ENCODE results near the gene L2HGDH. TPM values are rescaled to one million over a fixed set of nuclear protein-coding genes. Genes with fewer than 3 reads are reported as not detected.

Gene L2HGDH
- total RNA-seq (10 to 100 TPM in 2 of 5 donors, 1 to 10 TPM in 3; 1.2 to 31.7 (median 8.7) TPM), polyA plus RNA-seq (1 to 10 TPM; 1.4 to 3.5 (median 2.9) TPM)
- long read RNA-seq, donor 1: 0 reads
- long read RNA-seq, donor 2, partial matches to known transcripts: 0 of 6 reads
- long read RNA-seq, donor 2, other reads (novel, unspliced or antisense): 6 of 6 reads
- long read RNA-seq, donor 3, full-length matches to known transcripts: 2 of 2 reads
- long read RNA-seq, donor 3, partial matches to known transcripts: 0 of 2 reads
- long read RNA-seq, donor 3, other reads (novel, unspliced or antisense): 0 of 2 reads
- long read RNA-seq, donor 4: 0 reads
- long read RNA-seq, donor 5: 0 reads
- long read RNA-seq, donor 6, full-length matches to known transcripts: 3 of 3 reads
- long read RNA-seq, donor 6, partial matches to known transcripts: 0 of 3 reads
- long read RNA-seq, donor 6, other reads (novel, unspliced or antisense): 0 of 3 reads
- long read RNA-seq, donor 7, full-length matches to known transcripts: 1 of 1 reads
- long read RNA-seq, donor 7, partial matches to known transcripts: 0 of 1 reads
- long read RNA-seq, donor 7, other reads (novel, unspliced or antisense): 0 of 1 reads
- long read RNA-seq, donor 8, partial matches to known transcripts: 0 of 1 reads
- long read RNA-seq, donor 8, other reads (novel, unspliced or antisense): 0 of 1 reads
- long read RNA-seq, donor 9, partial matches to known transcripts: 5 of 6 reads
- long read RNA-seq, donor 9, other reads (novel, unspliced or antisense): 0 of 6 reads
- long read RNA-seq, donor 10: 0 reads

DNA sequence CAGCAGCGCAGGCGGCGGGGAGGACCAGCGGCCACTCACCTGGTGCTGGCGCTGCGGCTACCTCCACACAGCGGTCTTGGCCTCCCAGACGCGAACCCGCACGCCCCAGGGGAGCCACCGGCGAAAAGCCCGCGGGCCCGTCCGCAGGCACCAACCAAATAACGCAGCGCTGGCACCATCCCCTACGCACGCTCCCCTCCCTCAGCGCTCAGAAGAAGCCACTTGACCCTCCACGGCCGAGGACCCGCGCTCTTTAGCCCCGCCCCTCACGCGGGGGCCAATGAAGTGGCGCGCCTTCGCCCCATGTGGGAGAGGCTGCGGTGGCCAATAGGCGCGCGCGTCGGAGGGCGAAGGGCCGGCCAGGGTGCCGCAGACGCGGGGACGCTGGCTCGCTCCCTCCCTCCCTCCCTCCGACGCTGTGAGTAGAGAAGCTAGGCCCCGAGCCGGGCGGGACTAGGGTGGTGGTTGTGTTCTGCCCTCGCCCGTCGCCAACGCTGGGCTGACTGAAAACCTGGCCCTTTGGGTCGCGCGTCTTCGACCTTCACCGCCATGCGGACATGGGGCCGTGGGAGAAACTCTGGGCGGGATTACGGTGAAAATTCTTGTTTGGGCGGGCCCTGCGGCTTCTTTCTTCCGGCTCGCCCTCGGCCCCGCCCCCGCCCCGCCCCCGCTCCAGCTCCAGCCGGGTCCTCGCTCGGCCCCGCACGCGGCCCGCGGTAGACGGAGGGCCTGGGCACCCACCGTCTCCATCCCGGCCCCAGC lies at the start of gene L2HGDH, which contains the start of gene DMAC2L:
Gene L2HGDH, minus strand, starts transcription at position 258 of the 762 bp plus-strand sequence. Its CDS starts 79 bp downstream, at position 179.
Gene DMAC2L, plus strand, starts transcription at position 353 of the 762 bp plus-strand sequence. CDS start 9,164 bp downstream, outside the sequence.
- peak; percentile 94 to 98 for DNase-seq
- WGBS, 5 donors: 0% methylated on average over 14 to 83 of the region's 83 CpGs
- TF ChIP-seq EP300 (IDR thresholded peaks at IDR 0.05): no peak
- TF ChIP-seq, protein P1, sequence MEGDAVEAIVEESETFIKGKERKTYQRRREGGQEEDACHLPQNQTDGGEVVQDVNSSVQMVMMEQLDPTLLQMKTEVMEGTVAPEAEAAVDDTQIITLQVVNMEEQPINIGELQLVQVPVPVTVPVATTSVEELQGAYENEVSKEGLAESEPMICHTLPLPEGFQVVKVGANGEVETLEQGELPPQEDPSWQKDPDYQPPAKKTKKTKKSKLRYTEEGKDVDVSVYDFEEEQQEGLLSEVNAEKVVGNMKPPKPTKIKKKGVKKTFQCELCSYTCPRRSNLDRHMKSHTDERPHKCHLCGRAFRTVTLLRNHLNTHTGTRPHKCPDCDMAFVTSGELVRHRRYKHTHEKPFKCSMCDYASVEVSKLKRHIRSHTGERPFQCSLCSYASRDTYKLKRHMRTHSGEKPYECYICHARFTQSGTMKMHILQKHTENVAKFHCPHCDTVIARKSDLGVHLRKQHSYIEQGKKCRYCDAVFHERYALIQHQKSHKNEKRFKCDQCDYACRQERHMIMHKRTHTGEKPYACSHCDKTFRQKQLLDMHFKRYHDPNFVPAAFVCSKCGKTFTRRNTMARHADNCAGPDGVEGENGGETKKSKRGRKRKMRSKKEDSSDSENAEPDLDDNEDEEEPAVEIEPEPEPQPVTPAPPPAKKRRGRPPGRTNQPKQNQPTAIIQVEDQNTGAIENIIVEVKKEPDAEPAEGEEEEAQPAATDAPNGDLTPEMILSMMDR (IDR thresholded peaks at IDR 0.05): no peak
- TF ChIP-seq POLR2A (IDR thresholded peaks at IDR 0.05): peak in 2 of 4 donors; percentile 12 to 41
- peak; percentile 43 to 92 (median 90) for TF ChIP-seq POLR2AphosphoS5 (IDR thresholded peaks at IDR 0.05)
- peak within 1 kb of the TSS; percentile 90 to 98 (median 95) for H3K27ac ChIP-seq
- no peaks in the 10 kb centered on the region for H3K27me3 ChIP-seq
- H3K4me3 ChIP-seq: peak within 1 kb of the TSS; percentile 78 to 87 (median 80)
- H3K36me3 ChIP-seq: peaks cover 0 to 3% (median 0%) of the 10 kb centered on the region in 4 donors
- H3K9me3 ChIP-seq: no peaks in the 10 kb centered on the region
- H3K4me1 ChIP-seq: peaks cover 8 to 26% (median 24%) of the 10 kb centered on the region in 4 donors
- intact Hi-C loops (cut with DNase I; ENCODE audit: low total_unique reads): loop anchor here (5.0 kb wide), 1 partner anchor 220 kb away; the partner anchor contains the start of gene MAP4K5

GRCh38 chr14:50360851-50361250 lies 48.8 kb upstream of the L2HGDH start:
- no peak for TF ChIP-seq POLR2AphosphoS5 (IDR thresholded peaks at IDR 0.05)
- TF ChIP-seq POLR2A (IDR thresholded peaks at IDR 0.05): no peak
- TF ChIP-seq, protein P1 (IDR thresholded peaks at IDR 0.05): no peak
- no peak for TF ChIP-seq EP300 (IDR thresholded peaks at IDR 0.05)
- 48 to 68% (median 57%) methylated on average over 2 of the region's 2 CpGs for WGBS, 5 donors
- no peaks in the 10 kb centered on the region for H3K9me3 ChIP-seq

GRCh38 chr14:50360093-50360492 lies 48.1 kb upstream of the L2HGDH start:
- Histone ChIP-seq H3K4me1 (peaks cover 4 to 32% (median 27%) of the 10 kb centered on the region in 4 donors), H3K36me3 (peaks cover 0 to 5% (median 1%) of the 10 kb centered on the region in 4 donors), H3K27ac (peak overlapping the region in 2 of 5 donors; percentile 2 to 33), H3K27me3 (no peaks in the 10 kb centered on the region), H3K9me3 (no peaks in the 10 kb centered on the region), H3K4me3 (no peak overlapping the region)
- intact Hi-C loops (cut with DNase I; ENCODE audit: low total_unique reads): no loop called here
- TF ChIP-seq POLR2A (IDR thresholded peaks at IDR 0.05): no peak
- no peak for DNase-seq
- WGBS, 5 donors: 35 to 79% (median 58%) methylated on average over 3 of the region's 3 CpGs

More at GRCh38 chr14:50360851-50361250, 48.8 kb upstream of the L2HGDH start:
- intact Hi-C loops (cut with DNase I; ENCODE audit: low total_unique reads): no loop called here
- Histone ChIP-seq H3K4me1 (peaks cover 7 to 40% (median 29%) of the 10 kb centered on the region in 4 donors), H3K27me3 (no peaks in the 10 kb centered on the region), H3K27ac (peak overlapping the region in 2 of 5 donors; percentile 4 to 33), H3K36me3 (peaks cover 0 to 5% (median 1%) of the 10 kb centered on the region in 4 donors), H3K4me3 (no peak overlapping the region)
- no peak for DNase-seq

DNA sequence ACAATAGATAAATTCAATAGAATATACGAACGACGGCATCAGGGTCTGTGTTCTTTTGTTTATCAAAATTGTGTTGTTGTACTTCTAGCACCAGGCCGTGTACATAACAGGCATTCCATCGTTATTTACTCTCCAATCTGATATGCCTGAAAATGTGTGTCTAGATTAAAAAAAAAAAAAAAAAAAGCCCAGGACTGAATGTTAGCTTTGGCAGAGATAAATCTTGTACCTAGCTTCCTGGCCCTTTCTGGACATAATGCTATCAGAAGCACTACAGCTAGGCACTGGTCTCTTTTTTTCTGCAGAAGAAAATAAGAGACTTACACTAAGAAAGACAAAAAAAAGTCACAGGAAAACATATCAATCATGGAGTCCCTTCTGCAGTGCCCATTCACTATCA lies 47.6 kb upstream of the L2HGDH start:
- H3K27ac ChIP-seq: no peak overlapping the region
- no peak for DNase-seq
- 22 to 61% (median 47%) methylated on average over 5 of the region's 5 CpGs for WGBS, 5 donors
- H3K4me1 ChIP-seq: peaks cover 4 to 31% (median 25%) of the 10 kb centered on the region in 4 donors
- peaks cover 0 to 5% (median 1%) of the 10 kb centered on the region in 4 donors for H3K36me3 ChIP-seq
- TF ChIP-seq EP300 (IDR thresholded peaks at IDR 0.05): no peak
- no peak for TF ChIP-seq POLR2A (IDR thresholded peaks at IDR 0.05)
- no peak for TF ChIP-seq POLR2AphosphoS5 (IDR thresholded peaks at IDR 0.05)
- TF ChIP-seq, protein P1 (IDR thresholded peaks at IDR 0.05): no peak
- intact Hi-C loops (cut with DNase I; ENCODE audit: low total_unique reads): no loop called here
- no peak overlapping the region for H3K4me3 ChIP-seq
- H3K9me3 ChIP-seq: no peaks in the 10 kb centered on the region
- H3K27me3 ChIP-seq: no peaks in the 10 kb centered on the region

Data from stomach (tissue), 19 donors.